ENCODE measurements around the gene USP9X. TPM values are rescaled to one million over a fixed set of nuclear protein-coding genes. Genes with fewer than 3 reads are reported as not detected.

The USP9X gene
- total and polyA plus RNA-seq, 2 experiments from 2014 or later = 62.2 to 329 TPM

- TF ChIP-seq ZNF462 (CRISPR knock-in tag; IDR thresholded peaks at IDR 0.05) (no peak), ZNF331 (CRISPR knock-in tag; IDR thresholded peaks at IDR 0.05; ENCODE audit: low read depth) (no peak), POLR2AphosphoS5 (IDR thresholded peaks at IDR 0.05; ENCODE audit: low read depth) (no peak)
Measured at GRCh38 chrX:41085878-41086626, 807 bp downstream of the USP9X start (continued).

GRCh38 chrX:41086627-41086932, 1.3 kb downstream of the USP9X start:
- peaks cover 9% of the 10 kb centered on the region for H3K4me1 ChIP-seq (ENCODE audit: insufficient read depth)
- peak overlapping the region; percentile 96 for H3K4me3 Mint-ChIP-seq
- no peaks in the 10 kb centered on the region for H3K9me2 ChIP-seq (ENCODE audit: insufficient read depth)
- peak overlapping the region; percentile 90 for H3K27ac Mint-ChIP-seq
- no peak overlapping the region for H2AFZ ChIP-seq
- H3K4me2 ChIP-seq = peak overlapping the region; percentile 95
- peak overlapping the region; percentile 94 for H3K4me3 ChIP-seq
- no peaks in the 10 kb centered on the region for H3K27me3 ChIP-seq (ENCODE audit: insufficient read depth)
- H3F3A ChIP-seq (replicated peaks; ENCODE audit: low read depth) = no peaks in the 10 kb centered on the region
- no peak for ATAC-seq
- peaks cover 76% of the 10 kb centered on the region for H3K79me2 ChIP-seq (replicated peaks; ENCODE audit: insufficient read depth)
- no peaks in the 10 kb centered on the region for H3K9me3 Mint-ChIP-seq
- peaks cover 24% of the 10 kb centered on the region; the same call in 2 of the 3 replicates for H3K4me1 Mint-ChIP-seq
- H3K27ac ChIP-seq (ENCODE audit: low read depth) = peak overlapping the region; percentile 91
- peaks cover 30% of the 10 kb centered on the region for H4K20me1 ChIP-seq (replicated peaks; ENCODE audit: insufficient read depth)
- peaks cover 46% of the 10 kb centered on the region for H3K36me3 Mint-ChIP-seq (ENCODE audit: low read depth)
- peaks cover 11% of the 10 kb centered on the region; the same call in 1 of the 2 replicates for H3K36me3 ChIP-seq (ENCODE audit: insufficient read depth)
- DNase-seq (ENCODE audit: low spot score) = no peak
- H3K27me3 Mint-ChIP-seq (ENCODE audit: insufficient read depth, low read depth, poor library complexity) = peaks cover 2% of the 10 kb centered on the region
- TF ChIP-seq ZNF331 (CRISPR knock-in tag; IDR thresholded peaks at IDR 0.05; ENCODE audit: low read depth) = no peak
- TF ChIP-seq ZNF462 (CRISPR knock-in tag; IDR thresholded peaks at IDR 0.05) = no peak
- TF ChIP-seq POLR2AphosphoS5 (IDR thresholded peaks at IDR 0.05; ENCODE audit: low read depth) = no peak
- TF ChIP-seq REST (IDR thresholded peaks at IDR 0.05; ENCODE audit: unreplicated experiment) = no peak
